Vagina (tissue), 2 donors: ENCODE results near the gene ARID4B.

Experiments
- POLR2A ChIP-seq, 2 donors: fragments of 450-650 bp; IDR thresholded peaks; one replicate each; pipeline ENCODE4 v1.6.1; 2017; ENCODE audit warnings: antibody characterized with exemption in 2 of 2, mild to moderate bottlenecking in 2 of 2, moderate library complexity in 2 of 2
- POLR2AphosphoS5 ChIP-seq, 2 donors: sonication (generic); formaldehyde crosslinking; IDR thresholded peaks; one replicate each; pipeline ENCODE4 v1.9.0; 2017; ENCODE audit warnings: antibody characterized with exemption in 2 of 2, mild to moderate bottlenecking in 2 of 2, low read depth in 1 of 2; ENCODE audit not compliant: insufficient read depth in 1 of 2
- TF ChIP-seq, protein P1 (sequence below), 3 experiments: fragments of 450-650 bp in 2 of 3; fragments of 200-600 bp in 1 of 3; sonication (generic) in 1 of 3; IDR thresholded peaks; one replicate each; pipeline ENCODE4 v1.5.1; 2017 to 2019; ENCODE audit warnings: antibody characterized with exemption in 3 of 3, mild to moderate bottlenecking in 2 of 3, moderate library complexity in 2 of 3

DNA sequence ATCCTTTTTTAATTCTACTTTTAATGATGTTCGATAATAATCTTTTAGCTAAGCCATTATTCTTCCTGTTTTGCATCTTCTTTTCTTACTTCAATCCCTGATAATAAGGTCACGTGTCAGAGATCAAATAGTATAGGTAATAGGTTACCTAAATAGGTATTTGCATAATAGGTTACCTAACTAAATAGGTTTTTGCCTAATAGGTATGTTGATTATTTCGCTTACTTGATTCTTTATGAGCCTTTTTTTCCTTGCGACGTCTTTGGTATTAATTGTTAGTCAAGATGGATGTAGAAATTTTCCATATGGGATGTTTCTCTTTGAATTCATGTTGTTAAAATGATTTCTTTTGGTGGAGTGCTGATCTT is 2.9 kb upstream of the ARID4B start:
- TF ChIP-seq, protein P1, sequence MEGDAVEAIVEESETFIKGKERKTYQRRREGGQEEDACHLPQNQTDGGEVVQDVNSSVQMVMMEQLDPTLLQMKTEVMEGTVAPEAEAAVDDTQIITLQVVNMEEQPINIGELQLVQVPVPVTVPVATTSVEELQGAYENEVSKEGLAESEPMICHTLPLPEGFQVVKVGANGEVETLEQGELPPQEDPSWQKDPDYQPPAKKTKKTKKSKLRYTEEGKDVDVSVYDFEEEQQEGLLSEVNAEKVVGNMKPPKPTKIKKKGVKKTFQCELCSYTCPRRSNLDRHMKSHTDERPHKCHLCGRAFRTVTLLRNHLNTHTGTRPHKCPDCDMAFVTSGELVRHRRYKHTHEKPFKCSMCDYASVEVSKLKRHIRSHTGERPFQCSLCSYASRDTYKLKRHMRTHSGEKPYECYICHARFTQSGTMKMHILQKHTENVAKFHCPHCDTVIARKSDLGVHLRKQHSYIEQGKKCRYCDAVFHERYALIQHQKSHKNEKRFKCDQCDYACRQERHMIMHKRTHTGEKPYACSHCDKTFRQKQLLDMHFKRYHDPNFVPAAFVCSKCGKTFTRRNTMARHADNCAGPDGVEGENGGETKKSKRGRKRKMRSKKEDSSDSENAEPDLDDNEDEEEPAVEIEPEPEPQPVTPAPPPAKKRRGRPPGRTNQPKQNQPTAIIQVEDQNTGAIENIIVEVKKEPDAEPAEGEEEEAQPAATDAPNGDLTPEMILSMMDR (IDR thresholded peaks at IDR 0.05): no peak
- TF ChIP-seq POLR2A (IDR thresholded peaks at IDR 0.05) (no peak), POLR2AphosphoS5 (IDR thresholded peaks at IDR 0.05; ENCODE audit: insufficient read depth in 1 of 2, low read depth in 1 of 2) (no peak)
